SK-N-SH (cell line): ENCODE measurements around the gene SLC35E2B.
A peak's percentile ranks its signal among the peaks of the same experiment; 100 is the strongest.
"Not testable (repeated sequence)": the region's sequence is repeated elsewhere in the genome, so short reads cannot be mapped to it uniquely, and the experiment has no call there.

ENCODE experiments used
- CHD2 ChIP-seq: fragments of 150-350 bp; IDR thresholded peaks from 2 replicates; pipeline ENCODE4 v1.6.1; 2018; ENCODE audit warnings: low read length; ENCODE audit not compliant: partially characterized antibody
- ELF1 ChIP-seq: IDR thresholded peaks from 2 replicates; pipeline ENCODE4 v1.4.0; 2012
- EZH2phosphoT487 ChIP-seq: fragments of 200-600 bp; sonication (generic); IDR thresholded peaks from 2 replicates; pipeline ENCODE4 v1.6.1; 2017; ENCODE audit warnings: low read depth, mixed run types, mild to moderate bottlenecking, antibody characterized with exemption, moderate library complexity, borderline replicate concordance
- FOXM1 ChIP-seq: IDR thresholded peaks from 2 replicates; pipeline ENCODE4 v1.4.0; 2012; ENCODE audit warnings: low read depth, mild to moderate bottlenecking
- NFIC ChIP-seq: IDR thresholded peaks from 2 replicates; pipeline ENCODE4 v1.4.0; 2012; ENCODE audit warnings: borderline replicate concordance
- NRF1 ChIP-seq: IDR thresholded peaks from 2 replicates; pipeline ENCODE4 v1.6.1; 2012; ENCODE audit warnings: low read depth, mild to moderate bottlenecking, low read length
- POLR2AphosphoS5 ChIP-seq: IDR thresholded peaks from 2 replicates; pipeline ENCODE4 v1.6.1; 2012; ENCODE audit warnings: low read depth, low read length
- RFX5 ChIP-seq: IDR thresholded peaks from 2 replicates; pipeline ENCODE4 v1.6.1; 2012; ENCODE audit warnings: mild to moderate bottlenecking, improper control_type of control experiment, low read length
- RXRA ChIP-seq: IDR thresholded peaks from 2 replicates; pipeline ENCODE4 v1.4.0; 2012; ENCODE audit warnings: low read depth, mild to moderate bottlenecking, borderline replicate concordance
- TF ChIP-seq, protein P1 (sequence below): fragments of 200-600 bp; sonication (generic); IDR thresholded peaks from 2 replicates; pipeline ENCODE4 v1.6.1; 2017; ENCODE audit warnings: antibody characterized with exemption, mild to moderate bottlenecking, moderate library complexity
- TF ChIP-seq, protein P2 (sequence below): IDR thresholded peaks from 2 replicates; pipeline ENCODE4 v1.6.1; 2012; ENCODE audit warnings: mild to moderate bottlenecking, low read depth, low read length, moderate library complexity
- TF ChIP-seq, protein P3 (sequence below): IDR thresholded peaks from 2 replicates; pipeline ENCODE4 v1.4.0; 2012; ENCODE audit warnings: low read depth

DNA sequence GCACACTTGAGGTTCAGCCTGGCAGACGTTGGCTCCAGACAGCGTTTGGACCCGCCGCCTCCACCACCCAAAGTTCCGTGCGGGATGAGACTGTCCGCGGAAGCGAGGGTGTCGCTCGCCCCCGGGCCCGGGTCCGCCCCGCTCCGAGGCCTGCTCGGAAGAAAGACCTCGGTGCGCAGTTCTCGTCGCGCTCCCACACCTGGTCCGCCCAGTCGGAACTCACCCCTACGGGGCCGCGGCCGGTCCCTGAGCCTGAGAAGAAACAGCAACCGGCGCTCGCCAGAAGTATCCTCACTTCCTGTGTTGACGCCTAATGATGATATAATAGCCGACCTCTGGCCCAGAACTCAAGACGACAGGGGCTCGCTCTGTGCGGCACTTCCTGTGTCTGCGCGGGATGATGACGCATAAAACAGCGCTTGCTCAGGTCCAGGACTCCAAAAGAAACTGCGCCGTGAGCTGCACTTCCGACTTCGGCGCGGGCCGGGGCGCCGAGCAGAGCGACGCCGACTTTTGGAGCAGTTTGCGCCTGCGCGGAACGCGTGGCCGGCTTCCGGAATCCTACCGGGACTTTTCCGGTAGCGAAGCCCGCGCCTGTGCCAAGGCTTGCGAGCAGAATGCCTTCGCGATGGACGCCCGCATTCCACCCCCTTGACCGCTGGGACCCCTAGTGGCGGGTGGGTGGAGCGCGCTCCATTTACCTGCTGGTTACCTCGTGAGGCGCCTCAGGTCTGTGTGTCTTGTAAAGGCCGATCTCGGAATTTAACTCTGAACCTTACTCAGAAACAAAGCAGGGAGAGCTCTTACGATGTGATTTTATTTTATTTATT, 31.7 kb upstream of the SLC35E2B start, which contains the start of gene CDK11A:
- TF ChIP-seq, protein P1, sequence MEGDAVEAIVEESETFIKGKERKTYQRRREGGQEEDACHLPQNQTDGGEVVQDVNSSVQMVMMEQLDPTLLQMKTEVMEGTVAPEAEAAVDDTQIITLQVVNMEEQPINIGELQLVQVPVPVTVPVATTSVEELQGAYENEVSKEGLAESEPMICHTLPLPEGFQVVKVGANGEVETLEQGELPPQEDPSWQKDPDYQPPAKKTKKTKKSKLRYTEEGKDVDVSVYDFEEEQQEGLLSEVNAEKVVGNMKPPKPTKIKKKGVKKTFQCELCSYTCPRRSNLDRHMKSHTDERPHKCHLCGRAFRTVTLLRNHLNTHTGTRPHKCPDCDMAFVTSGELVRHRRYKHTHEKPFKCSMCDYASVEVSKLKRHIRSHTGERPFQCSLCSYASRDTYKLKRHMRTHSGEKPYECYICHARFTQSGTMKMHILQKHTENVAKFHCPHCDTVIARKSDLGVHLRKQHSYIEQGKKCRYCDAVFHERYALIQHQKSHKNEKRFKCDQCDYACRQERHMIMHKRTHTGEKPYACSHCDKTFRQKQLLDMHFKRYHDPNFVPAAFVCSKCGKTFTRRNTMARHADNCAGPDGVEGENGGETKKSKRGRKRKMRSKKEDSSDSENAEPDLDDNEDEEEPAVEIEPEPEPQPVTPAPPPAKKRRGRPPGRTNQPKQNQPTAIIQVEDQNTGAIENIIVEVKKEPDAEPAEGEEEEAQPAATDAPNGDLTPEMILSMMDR, result peak; percentile 48
- TF ChIP-seq POLR2AphosphoS5 (peak; percentile 51), NRF1 (peak; percentile 62), ELF1 (peak; percentile 95), CHD2 (peak; percentile 63)
- TF ChIP-seq, protein P2, sequence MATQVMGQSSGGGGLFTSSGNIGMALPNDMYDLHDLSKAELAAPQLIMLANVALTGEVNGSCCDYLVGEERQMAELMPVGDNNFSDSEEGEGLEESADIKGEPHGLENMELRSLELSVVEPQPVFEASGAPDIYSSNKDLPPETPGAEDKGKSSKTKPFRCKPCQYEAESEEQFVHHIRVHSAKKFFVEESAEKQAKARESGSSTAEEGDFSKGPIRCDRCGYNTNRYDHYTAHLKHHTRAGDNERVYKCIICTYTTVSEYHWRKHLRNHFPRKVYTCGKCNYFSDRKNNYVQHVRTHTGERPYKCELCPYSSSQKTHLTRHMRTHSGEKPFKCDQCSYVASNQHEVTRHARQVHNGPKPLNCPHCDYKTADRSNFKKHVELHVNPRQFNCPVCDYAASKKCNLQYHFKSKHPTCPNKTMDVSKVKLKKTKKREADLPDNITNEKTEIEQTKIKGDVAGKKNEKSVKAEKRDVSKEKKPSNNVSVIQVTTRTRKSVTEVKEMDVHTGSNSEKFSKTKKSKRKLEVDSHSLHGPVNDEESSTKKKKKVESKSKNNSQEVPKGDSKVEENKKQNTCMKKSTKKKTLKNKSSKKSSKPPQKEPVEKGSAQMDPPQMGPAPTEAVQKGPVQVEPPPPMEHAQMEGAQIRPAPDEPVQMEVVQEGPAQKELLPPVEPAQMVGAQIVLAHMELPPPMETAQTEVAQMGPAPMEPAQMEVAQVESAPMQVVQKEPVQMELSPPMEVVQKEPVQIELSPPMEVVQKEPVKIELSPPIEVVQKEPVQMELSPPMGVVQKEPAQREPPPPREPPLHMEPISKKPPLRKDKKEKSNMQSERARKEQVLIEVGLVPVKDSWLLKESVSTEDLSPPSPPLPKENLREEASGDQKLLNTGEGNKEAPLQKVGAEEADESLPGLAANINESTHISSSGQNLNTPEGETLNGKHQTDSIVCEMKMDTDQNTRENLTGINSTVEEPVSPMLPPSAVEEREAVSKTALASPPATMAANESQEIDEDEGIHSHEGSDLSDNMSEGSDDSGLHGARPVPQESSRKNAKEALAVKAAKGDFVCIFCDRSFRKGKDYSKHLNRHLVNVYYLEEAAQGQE, result not testable (repeated sequence)
- TF ChIP-seq FOXM1, NFIC, EZH2phosphoT487, RXRA, RFX5: not testable (repeated sequence)
- TF ChIP-seq, protein P3, sequence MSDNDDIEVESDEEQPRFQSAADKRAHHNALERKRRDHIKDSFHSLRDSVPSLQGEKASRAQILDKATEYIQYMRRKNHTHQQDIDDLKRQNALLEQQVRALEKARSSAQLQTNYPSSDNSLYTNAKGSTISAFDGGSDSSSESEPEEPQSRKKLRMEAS, result peak; percentile 54; the same call in 1 of the 2 replicates
